HepG2 (cell line): ENCODE measurements around the gene CCL27. TPM values are rescaled to one million over a fixed set of nuclear protein-coding genes. Genes with fewer than 3 reads are reported as not detected.
A peak's percentile ranks its signal among the peaks of the same experiment; 100 is the strongest.

Experiments used
- ATAC-seq: fragments of 200-7000 bp; cut with Tn5 transposase; 3 replicates; pipeline ENCODE4 v1.9.1; 2020; ENCODE audit warnings: mild to moderate bottlenecking, moderate library complexity
- BruUV-seq: library from RNA; stranded (reverse); fragments of 400-500 nt; replicated peaks from 2 replicates; lab custom pipeline; 2021; lab: Mats Ljungman, UMichigan
- CTCF ChIA-PET: fragments of 300-600 bp; formaldehyde crosslinking; extraction: SDS; loops from one replicate; lab custom pipeline; 2021; ENCODE audit warnings: low total read pairs, inconsistent platforms, low intra/inter-chr PET ratio; lab: Yijun Ruan, JAX
- POLR2A ChIA-PET: fragments of 350-600 bp; sonication (Branson Sonifier 250); formaldehyde crosslinking; loops from one replicate; lab custom pipeline; 2020; ENCODE audit warnings: antibody characterized with exemption, inconsistent platforms; lab: Yijun Ruan, JAX
- DNase-seq: peaks from one replicate; pipeline ENCODE4 v3.0.0-alpha.2; 2015; ENCODE audit warnings: low spot score
- FAIRE-seq: peaks from 3 replicates; lab custom pipeline; 2011; peaks lifted over from hg19 to GRCh38; lab: Jason Lieb, UNC
- H2AFZ ChIP-seq: one replicate; pipeline ENCODE4 v1.6.1; 2011; ENCODE audit warnings: low read length, inconsistent platforms
- H3K27ac ChIP-seq: fragments of 300-600 bp; 3 replicates; pipeline ENCODE4 v1.8.0; 2011; ENCODE audit warnings: mixed run types, mild to moderate bottlenecking, mixed read lengths, low read length, inconsistent platforms; ENCODE audit not compliant: insufficient read depth; ENCODE audit errors: extremely low read length
- H3K27me3 ChIP-seq, 2 experiments: fragments of 200-600 bp in 1 of 2; 2 replicates in 1 of 2; 3 replicates in 1 of 2; pipeline versions ENCODE4 v1.6.0 to v1.8.0; 2011; ENCODE audit warnings: low read length in 2 of 2, mild to moderate bottlenecking in 2 of 2, moderate library complexity in 2 of 2, inconsistent platforms in 1 of 2; ENCODE audit not compliant: insufficient read depth in 2 of 2, control insufficient read depth in 1 of 2
- H3K36me3 ChIP-seq, 2 experiments: fragments of 200-600 bp in 1 of 2; replicated peaks in 1 of 2; 2 replicates in 1 of 2; 3 replicates in 1 of 2; pipeline versions ENCODE4 v1.5.1 to v1.8.0; 2011; ENCODE audit warnings: low read length in 2 of 2, inconsistent platforms in 1 of 2; ENCODE audit not compliant: insufficient read depth in 2 of 2, control insufficient read depth in 1 of 2
- H3K4me1 ChIP-seq: 2 replicates; pipeline ENCODE4 v1.5.1; 2012; ENCODE audit warnings: low read length, inconsistent platforms; ENCODE audit not compliant: insufficient read depth
- H3K4me2 ChIP-seq: 2 replicates; pipeline ENCODE4 v1.6.0; 2011; ENCODE audit warnings: low read depth, low read length, inconsistent platforms
- H3K4me3 ChIP-seq, 3 experiments: fragments of 200-600 bp in 1 of 3; sonication (generic), shearing (Covaris generic) in 1 of 3; replicated peaks in 1 of 3; 2 replicates each; pipeline ENCODE4 v1.5.1; 2011 to 2016; ENCODE audit warnings: low read length in 3 of 3, inconsistent platforms in 2 of 3, low read depth in 2 of 3, mild to moderate bottlenecking in 2 of 3, control low read depth in 1 of 3, mixed read lengths in 1 of 3; ENCODE audit not compliant: insufficient read depth in 1 of 3
- H3K79me2 ChIP-seq: one replicate; pipeline ENCODE4 v1.6.1; 2011; ENCODE audit warnings: low read length, inconsistent platforms; ENCODE audit not compliant: insufficient read depth
- H3K9ac ChIP-seq: 2 replicates; pipeline ENCODE4 v1.6.0; 2011; ENCODE audit warnings: mild to moderate bottlenecking, low read depth, low read length, inconsistent platforms; ENCODE audit not compliant: insufficient read depth
- H3K9me3 ChIP-seq: 2 replicates; pipeline ENCODE4 v1.5.1; 2012; ENCODE audit warnings: mild to moderate bottlenecking, low read length
- H4K20me1 ChIP-seq: 2 replicates; pipeline ENCODE4 v1.6.0; 2011; ENCODE audit warnings: inconsistent platforms, mild to moderate bottlenecking, low read length, moderate library complexity; ENCODE audit not compliant: insufficient read depth
- CTCF ChIP-seq: sonication (generic); formaldehyde crosslinking; IDR thresholded peaks from 2 replicates; pipeline ENCODE4 v1.5.0; 2020; ENCODE audit warnings: mild to moderate bottlenecking, missing genetic modification reagents, moderate library complexity
- DDIT3 ChIP-seq: sonication (generic); formaldehyde crosslinking; IDR thresholded peaks from 2 replicates; pipeline ENCODE4 v1.4.0; 2020; ENCODE audit warnings: mild to moderate bottlenecking, missing genetic modification reagents
- KAT8 ChIP-seq: IDR thresholded peaks from 2 replicates; pipeline ENCODE4 v1.6.1; 2016; ENCODE audit warnings: missing genetic modification reagents, missing compliant biosample characterization
- MXI1 ChIP-seq: IDR thresholded peaks from 3 replicates; pipeline ENCODE4 v1.6.1; 2012; ENCODE audit warnings: low read depth, low read length, inconsistent platforms, borderline replicate concordance
- PATZ1 ChIP-seq: sonication (generic); formaldehyde crosslinking; IDR thresholded peaks from 2 replicates; pipeline ENCODE4 v1.4.0; 2020; ENCODE audit warnings: missing genetic modification reagents
- RBFOX2 ChIP-seq: fragments of 200-400 bp; formaldehyde crosslinking; IDR thresholded peaks from 2 replicates; pipeline ENCODE4 v1.6.1; 2017; ENCODE audit warnings: low read depth, mild to moderate bottlenecking, low read length
- SUZ12 ChIP-seq: fragments of 150-350 bp; IDR thresholded peaks from 2 replicates; pipeline ENCODE4 v1.6.1; 2014; ENCODE audit warnings: low read depth, low read length
- TERF1 ChIP-seq: sonication (generic); formaldehyde crosslinking; IDR thresholded peaks from 2 replicates; pipeline ENCODE4 v1.8.0; 2022; ENCODE audit warnings: mild to moderate bottlenecking, missing genetic modification reagents, moderate library complexity
- ZFX ChIP-seq: sonication (generic); formaldehyde crosslinking; IDR thresholded peaks from 2 replicates; pipeline ENCODE4 v1.4.0; 2020; ENCODE audit warnings: mild to moderate bottlenecking, low read depth, missing genetic modification reagents, moderate library complexity
- ZNF143 ChIP-seq: sonication (generic); formaldehyde crosslinking; IDR thresholded peaks from 2 replicates; pipeline ENCODE4 v1.4.0; 2020; ENCODE audit warnings: missing genetic modification reagents
- ZNF570 ChIP-seq: sonication (generic); formaldehyde crosslinking; IDR thresholded peaks from 2 replicates; pipeline ENCODE4 v1.4.0; 2020; ENCODE audit warnings: mild to moderate bottlenecking, missing genetic modification reagents, borderline replicate concordance
- ZNF737 ChIP-seq: sonication (generic); formaldehyde crosslinking; IDR thresholded peaks from 2 replicates; pipeline ENCODE4 v1.5.0; 2020; ENCODE audit warnings: missing genetic modification reagents, mild to moderate bottlenecking, borderline replicate concordance
- WGBS: methylation state at CpG from one replicate; pipeline ENCODE4 v1.1.6; 2017; ENCODE audit warnings: low lambda C conversion rate; 5-methylcytosine and 5-hydroxymethylcytosine counted together
- in situ Hi-C: cut with HindIII; loops from 2 replicates; pipeline ENCODE4 v1.10.0; 2017; ENCODE audit warnings: low pct_unique_long_range_greater_than_20kb; ENCODE audit not compliant: extremely low pct_ligation_motif_present
- intact Hi-C: fragments of 100-400 bp; cut with micrococcal nuclease; formaldehyde crosslinking; loops from one replicate; pipeline ENCODE4 v1.10.0; 2022; ENCODE audit not compliant: unreplicated experiment
- polyA plus RNA-seq, 8 experiments: library from polyadenylated mRNA; depleted of rRNA in 3 of 8; stranded (reverse) in 7 of 8; unstranded in 1 of 8; fragments of >200 nt; fragmentation: Illumina TruSeq in 4 of 8; extraction: Trizol in 4 of 8; gene quantifications; 2 replicates each; pipeline versions ENCODE4 v1.2.1 to v1.2.3, GENCODE V29; 2011 to 2016; ENCODE audit warnings: low read depth in 4 of 8, missing spikeins in 1 of 8, mixed read lengths in 1 of 8; ENCODE audit not compliant: insufficient read depth in 1 of 8
- total RNA-seq, 5 experiments: library from RNA; depleted of rRNA; stranded (reverse); fragments of >200 nt; fragmentation: Illumina TruSeq; extraction: Trizol; gene quantifications; 2 replicates each; pipeline ENCODE4 v1.2.3, GENCODE V29; 2016; ENCODE audit warnings: low read depth in 1 of 5

The CCL27 gene
- total and polyA plus RNA-seq, 2 of the 13 experiments (the other 11 are each of a cell fraction or from before 2014, with no cell fraction given) = not detected

GRCh38 chr9:34633851-34634550, 28.5 kb downstream of the CCL27 start:
- POLR2A ChIA-PET = interaction anchor here (0.7 to 6.9 kb wide), 6 partner anchors 9 to 27 kb away, joined by 3 to 100 read pairs (median 4); partner anchors contain the start of genes DCTN3, GALT, IL11RA and RPP25L
- no peaks in the 10 kb centered on the region for H4K20me1 ChIP-seq
- intact Hi-C loops (loop anchor here (1.0 kb wide), 1 partner anchor 22 kb away; the partner anchor contains the start of gene RPP25L), in situ Hi-C loops (no loop called here)
- peaks cover 62% of the 10 kb centered on the region for H3K4me1 ChIP-seq
- CTCF ChIA-PET = interaction anchor here (0.5 to 4.5 kb wide), 8 partner anchors 13 to 901 kb away, joined by 3 to 54 read pairs (median 7); partner anchors contain the start of genes GALT and RPP25L
- no peaks in the 10 kb centered on the region; a peak in 1 of 5 replicates for H3K27me3 ChIP-seq
- no peaks in the 10 kb centered on the region for H3K9me3 ChIP-seq
- H3K9ac ChIP-seq = no peak overlapping the region
- no peak overlapping the region for H3K4me3 ChIP-seq
- ATAC-seq = peak; percentile 27
- H3K4me2 ChIP-seq = no peak overlapping the region
- FAIRE-seq = peak; percentile 93
- H3K36me3 ChIP-seq = peaks cover 3 to 4% of the 10 kb centered on the region in 2 experiments; a peak in 3 of 5 replicates
- H3K79me2 ChIP-seq = peaks cover 14% of the 10 kb centered on the region
- BruUV-seq = no TSS peak
- no peak overlapping the region for H2AFZ ChIP-seq
- DNase-seq = peak; percentile 56
- 44% methylated on average over 2 of the region's 3 CpGs for WGBS
- H3K27ac ChIP-seq = no peak overlapping the region
- TF ChIP-seq KAT8 (CRISPR knock-in tag) = no peak
- TF ChIP-seq RBFOX2 = no peak
- no peak for TF ChIP-seq SUZ12
- 0 out of 2 replicates have a peak, but pooled peaks have one; percentile 34 for TF ChIP-seq ZFX
- no peak for TF ChIP-seq ZNF737
- TF ChIP-seq CTCF (CRISPR knock-in tag) = peak; percentile 90
- TF ChIP-seq DDIT3 = no peak
- no peak for TF ChIP-seq ZNF143 (CRISPR knock-in tag)
- TF ChIP-seq PATZ1 = peak; percentile 38; the same call in 1 of the 2 replicates
- no peak for TF ChIP-seq MXI1
- no peak for TF ChIP-seq ZNF570 (CRISPR knock-in tag)
- no peak for TF ChIP-seq TERF1 (CRISPR knock-in tag)
